Activated CD4-positive, alpha-beta T cell treated with anti-CD3 and anti-CD28 coated beads, Interleukin-2, amount 10 ng/mL, durations not matched to agents 24 days and 14 days (primary cell): ENCODE measurements around the gene ADSL. TPM values are rescaled to one million over a fixed set of nuclear protein-coding genes. Genes with fewer than 3 reads are reported as not detected.
A peak's percentile ranks its signal among the peaks of the same experiment; 100 is the strongest.

Experiments
- DNase-seq: peaks from one replicate; pipeline ENCODE4 v3.0.0; 2022
- H3K27ac Mint-ChIP-seq: one replicate; pipeline ENCODE4 v1.8.0; 2022; ENCODE audit warnings: mild to moderate bottlenecking, mixed read lengths
- H3K27me3 Mint-ChIP-seq: one replicate; pipeline ENCODE4 v1.8.0; 2022; ENCODE audit warnings: mixed read lengths
- H3K36me3 Mint-ChIP-seq: one replicate; pipeline ENCODE4 v1.8.0; 2022; ENCODE audit warnings: low read depth, mild to moderate bottlenecking, mixed read lengths
- H3K4me1 Mint-ChIP-seq: one replicate; pipeline ENCODE4 v1.8.0; 2021; ENCODE audit warnings: mixed read lengths
- H3K4me3 Mint-ChIP-seq: one replicate; pipeline ENCODE4 v1.8.0; 2022; ENCODE audit warnings: mild to moderate bottlenecking, moderate library complexity, mixed read lengths
- H3K9me3 Mint-ChIP-seq: one replicate; pipeline ENCODE4 v1.8.0; 2021; ENCODE audit warnings: mixed read lengths
- intact Hi-C: fragments of 100-400 bp; cut with micrococcal nuclease; formaldehyde crosslinking; loops from one replicate; pipeline ENCODE4 v1.15.1; 2023
- total RNA-seq: library from RNA; stranded (reverse); gene quantifications from 2 replicates; pipeline ENCODE4 v1.2.3, GENCODE V29; 2022

The ADSL gene
- total RNA-seq, 1 donor from 2014 or later = 172 TPM

GRCh38 chr22:40415531-40416266 lies 69.4 kb downstream of the ADSL start:
- Mint-ChIP-seq H3K4me1 (peaks cover 18% of the 10 kb centered on the region), H3K9me3 (no peaks in the 10 kb centered on the region), H3K36me3 (peaks cover 41% of the 10 kb centered on the region), H3K4me3 (no peak overlapping the region), H3K27me3 (no peaks in the 10 kb centered on the region), H3K27ac (peak overlapping the region; percentile 81)
- no peak for DNase-seq
- intact Hi-C loops = no loop called here

GRCh38 chr22:40416267-40416570 lies 69.9 kb downstream of the ADSL start:
- Mint-ChIP-seq H3K4me3 (no peak overlapping the region), H3K4me1 (peaks cover 18% of the 10 kb centered on the region), H3K27me3 (no peaks in the 10 kb centered on the region), H3K9me3 (no peaks in the 10 kb centered on the region), H3K27ac (peak overlapping the region; percentile 81), H3K36me3 (peaks cover 41% of the 10 kb centered on the region)
- intact Hi-C loops = no loop called here
- DNase-seq = no peak

GRCh38 chr22:40416636-40417035 lies 70.3 kb downstream of the ADSL start:
- Mint-ChIP-seq H3K27ac (peak overlapping the region; percentile 81), H3K27me3 (no peaks in the 10 kb centered on the region), H3K36me3 (peaks cover 41% of the 10 kb centered on the region), H3K9me3 (no peaks in the 10 kb centered on the region), H3K4me3 (no peak overlapping the region), H3K4me1 (peaks cover 18% of the 10 kb centered on the region)
- DNase-seq = no peak
- intact Hi-C loops = no loop called here

- Mint-ChIP-seq H3K27me3 (no peaks in the 10 kb centered on the region), H3K27ac (no peak overlapping the region), H3K36me3 (peaks cover 41% of the 10 kb centered on the region), H3K4me3 (no peak overlapping the region), H3K9me3 (no peaks in the 10 kb centered on the region), H3K4me1 (peaks cover 17% of the 10 kb centered on the region)
- no peak for DNase-seq
- intact Hi-C loops = no loop called here
Measured at GRCh38 chr22:40417041-40417440, 70.7 kb downstream of the ADSL start.

GRCh38 chr22:40417881-40418280 lies 71.6 kb downstream of the ADSL start:
- no peak overlapping the region for H3K27ac Mint-ChIP-seq
- peaks cover 43% of the 10 kb centered on the region for H3K36me3 Mint-ChIP-seq
- peaks cover 19% of the 10 kb centered on the region for H3K4me1 Mint-ChIP-seq
- no peaks in the 10 kb centered on the region for H3K9me3 Mint-ChIP-seq
- no peak for DNase-seq
- intact Hi-C loops = no loop called here
- H3K27me3 Mint-ChIP-seq = no peaks in the 10 kb centered on the region
- no peak overlapping the region for H3K4me3 Mint-ChIP-seq

- no peak for DNase-seq
- no peak overlapping the region for H3K4me3 Mint-ChIP-seq
- H3K4me1 Mint-ChIP-seq = peaks cover 21% of the 10 kb centered on the region
- H3K27ac Mint-ChIP-seq = no peak overlapping the region
- intact Hi-C loops = no loop called here
- H3K36me3 Mint-ChIP-seq = peaks cover 49% of the 10 kb centered on the region
- H3K27me3 Mint-ChIP-seq = no peaks in the 10 kb centered on the region
- H3K9me3 Mint-ChIP-seq = no peaks in the 10 kb centered on the region
Measured at GRCh38 chr22:40418366-40419201, 72.3 kb downstream of the ADSL start.

GRCh38 chr22:40419718-40420117 lies 73.4 kb downstream of the ADSL start:
- Mint-ChIP-seq H3K4me3 (no peak overlapping the region), H3K9me3 (no peaks in the 10 kb centered on the region), H3K4me1 (peaks cover 23% of the 10 kb centered on the region), H3K27ac (no peak overlapping the region), H3K36me3 (peaks cover 48% of the 10 kb centered on the region), H3K27me3 (no peaks in the 10 kb centered on the region)
- intact Hi-C loops = no loop called here
- no peak for DNase-seq

GRCh38 chr22:40420341-40421081 lies 74.2 kb downstream of the ADSL start:
- intact Hi-C loops = no loop called here
- Mint-ChIP-seq H3K36me3 (peaks cover 42% of the 10 kb centered on the region), H3K27ac (no peak overlapping the region), H3K27me3 (no peaks in the 10 kb centered on the region), H3K9me3 (no peaks in the 10 kb centered on the region), H3K4me1 (peaks cover 18% of the 10 kb centered on the region), H3K4me3 (no peak overlapping the region)
- no peak for DNase-seq

GRCh38 chr22:40421082-40421350 lies 74.7 kb downstream of the ADSL start:
- Mint-ChIP-seq H3K27me3 (no peaks in the 10 kb centered on the region), H3K27ac (no peak overlapping the region), H3K4me3 (no peak overlapping the region), H3K36me3 (peaks cover 38% of the 10 kb centered on the region), H3K4me1 (peaks cover 13% of the 10 kb centered on the region), H3K9me3 (no peaks in the 10 kb centered on the region)
- intact Hi-C loops = no loop called here
- DNase-seq = no peak

GRCh38 chr22:40421941-40422340 lies 75.6 kb downstream of the ADSL start:
- Mint-ChIP-seq H3K9me3 (no peaks in the 10 kb centered on the region), H3K36me3 (peaks cover 38% of the 10 kb centered on the region), H3K27ac (peak overlapping the region; percentile 52), H3K27me3 (no peaks in the 10 kb centered on the region), H3K4me1 (peaks cover 11% of the 10 kb centered on the region), H3K4me3 (no peak overlapping the region)
- DNase-seq = no peak
- intact Hi-C loops = no loop called here

GRCh38 chr22:40422558-40423309 lies 76.4 kb downstream of the ADSL start:
- no peak overlapping the region for H3K4me3 Mint-ChIP-seq
- no peak for DNase-seq
- no peaks in the 10 kb centered on the region for H3K9me3 Mint-ChIP-seq
- H3K4me1 Mint-ChIP-seq = peaks cover 11% of the 10 kb centered on the region
- H3K36me3 Mint-ChIP-seq = peaks cover 42% of the 10 kb centered on the region
- intact Hi-C loops = no loop called here
- H3K27me3 Mint-ChIP-seq = no peaks in the 10 kb centered on the region
- peak overlapping the region; percentile 52 for H3K27ac Mint-ChIP-seq

GRCh38 chr22:40423310-40423688 lies 77.0 kb downstream of the ADSL start:
- peaks cover 43% of the 10 kb centered on the region for H3K36me3 Mint-ChIP-seq
- H3K4me3 Mint-ChIP-seq = no peak overlapping the region
- intact Hi-C loops = no loop called here
- no peak overlapping the region for H3K27ac Mint-ChIP-seq
- H3K4me1 Mint-ChIP-seq = peaks cover 11% of the 10 kb centered on the region
- no peak for DNase-seq
- H3K27me3 Mint-ChIP-seq = no peaks in the 10 kb centered on the region
- H3K9me3 Mint-ChIP-seq = no peaks in the 10 kb centered on the region

- Mint-ChIP-seq H3K27ac (no peak overlapping the region), H3K9me3 (no peaks in the 10 kb centered on the region), H3K4me3 (no peak overlapping the region), H3K36me3 (peaks cover 50% of the 10 kb centered on the region), H3K27me3 (no peaks in the 10 kb centered on the region), H3K4me1 (peaks cover 11% of the 10 kb centered on the region)
- intact Hi-C loops = no loop called here
- no peak for DNase-seq
Measured at GRCh38 chr22:40423882-40424640, 77.8 kb downstream of the ADSL start.
